K562 (cell line): ENCODE measurements around the gene SEPTIN1. TPM values are rescaled to one million over a fixed set of nuclear protein-coding genes. Genes with fewer than 3 reads are reported as not detected.

Source experiments
- AFF4 ChIP-seq: sonication (generic); formaldehyde crosslinking; IDR thresholded peaks from 2 replicates; pipeline ENCODE4 v1.8.0; 2023; ENCODE audit warnings: mild to moderate bottlenecking, missing genetic modification reagents
- E2F6 ChIP-seq, 2 experiments: IDR thresholded peaks; 2 replicates each; pipeline ENCODE4 v1.6.1; 2011; ENCODE audit warnings: borderline replicate concordance in 1 of 2, control low read depth in 1 of 2, low read depth in 1 of 2, low read length in 1 of 2, mild to moderate bottlenecking in 1 of 2, mixed read lengths in 1 of 2, moderate library complexity in 1 of 2; ENCODE audit not compliant: insufficient read depth in 1 of 2, insufficient read length in 1 of 2, poor library complexity in 1 of 2, severe bottlenecking in 1 of 2; ENCODE audit errors: extremely low read depth in 1 of 2
- FOXP4 ChIP-seq: sonication (generic); formaldehyde crosslinking; IDR thresholded peaks from 2 replicates; pipeline ENCODE4 v1.8.0; 2022; ENCODE audit warnings: mild to moderate bottlenecking, missing genetic modification reagents, borderline replicate concordance
- HMGXB4 ChIP-seq: sonication (generic); formaldehyde crosslinking; IDR thresholded peaks from 2 replicates; pipeline ENCODE4 v1.8.1; 2023; ENCODE audit warnings: mild to moderate bottlenecking, missing genetic modification reagents
- ILF3 ChIP-seq: fragments of 450-650 bp; IDR thresholded peaks from 2 replicates; pipeline ENCODE4 v1.6.1; 2018; ENCODE audit warnings: antibody characterized with exemption, mild to moderate bottlenecking, moderate library complexity, borderline replicate concordance
- MAX ChIP-seq: sonication (generic); formaldehyde crosslinking; IDR thresholded peaks from 2 replicates; pipeline ENCODE4 v1.9.0; 2022; ENCODE audit warnings: mild to moderate bottlenecking, missing genetic modification reagents
- MCM7 ChIP-seq, 2 experiments: fragments of 450-650 bp; IDR thresholded peaks; 2 replicates each; pipeline ENCODE4 v1.6.1; 2016 to 2018
- MTA3 ChIP-seq: fragments of 450-650 bp; formaldehyde crosslinking; IDR thresholded peaks from 2 replicates; pipeline ENCODE4 v1.6.1; 2017; ENCODE audit warnings: mild to moderate bottlenecking, borderline replicate concordance
- NBN ChIP-seq: fragments of 450-650 bp; IDR thresholded peaks from 2 replicates; pipeline ENCODE4 v1.6.1; 2016; ENCODE audit warnings: low read depth, mild to moderate bottlenecking
- NCOR1 ChIP-seq: fragments of 450-650 bp; IDR thresholded peaks from 2 replicates; pipeline ENCODE4 v1.6.1; 2016; ENCODE audit warnings: mild to moderate bottlenecking, moderate library complexity
- NFIC ChIP-seq: fragments of 450-650 bp; IDR thresholded peaks from 2 replicates; pipeline ENCODE4 v1.6.1; 2017; ENCODE audit warnings: mild to moderate bottlenecking, inconsistent platforms
- NR2C2 ChIP-seq, 2 experiments: fragments of 200-800 bp in 1 of 2; sonication (Bioruptor generic) in 1 of 2; sonication (generic) in 1 of 2; formaldehyde crosslinking in 1 of 2; IDR thresholded peaks; 2 replicates each; pipeline versions ENCODE4 v1.6.1 to v1.8.0; 2016 to 2022; ENCODE audit warnings: mild to moderate bottlenecking in 1 of 2, missing compliant biosample characterization in 1 of 2, missing genetic modification characterization in 1 of 2, missing genetic modification reagents in 1 of 2
- NR4A1 ChIP-seq, 2 experiments: fragments of 250-450 bp in 1 of 2; fragments of 450-650 bp in 1 of 2; sonication (Bioruptor Pico) in 1 of 2; IDR thresholded peaks; 2 replicates each; pipeline versions ENCODE4 v1.4.0 to v1.6.1; 2016 to 2020; ENCODE audit warnings: mild to moderate bottlenecking in 2 of 2, missing compliant biosample characterization in 1 of 2, missing genetic modification characterization in 1 of 2, moderate library complexity in 1 of 2
- SMARCA4 ChIP-seq: fragments of 450-650 bp; IDR thresholded peaks from 2 replicates; pipeline ENCODE4 v1.6.1; 2016
- SUPT5H ChIP-seq: fragments of 450-650 bp; IDR thresholded peaks from 2 replicates; pipeline ENCODE4 v1.6.1; 2016
- TCF7 ChIP-seq: sonication (generic); IDR thresholded peaks from 2 replicates; pipeline ENCODE4 v1.6.1; 2016; ENCODE audit warnings: antibody characterized with exemption, borderline replicate concordance
- ZKSCAN3 ChIP-seq: fragments of 250-450 bp; sonication (Bioruptor Pico); IDR thresholded peaks from 2 replicates; pipeline ENCODE4 v1.4.0; 2020
- ZNF175 ChIP-seq: fragments of 200-800 bp; sonication (Bioruptor generic); IDR thresholded peaks from 2 replicates; pipeline ENCODE4 v1.6.1; 2016; ENCODE audit warnings: low read depth, mild to moderate bottlenecking, missing genetic modification characterization, missing compliant biosample characterization
- ZNF274 ChIP-seq: IDR thresholded peaks from 2 replicates; pipeline ENCODE4 v1.6.1; 2011; ENCODE audit warnings: low read depth, mild to moderate bottlenecking, low read length, moderate library complexity, borderline replicate concordance
- ZNF445 ChIP-seq: fragments of 250-450 bp; sonication (Bioruptor Pico); IDR thresholded peaks from 2 replicates; pipeline ENCODE4 v1.4.0; 2020; ENCODE audit warnings: low read depth, mild to moderate bottlenecking, moderate library complexity
- polyA plus RNA-seq, 8 experiments: library from polyadenylated mRNA; depleted of rRNA in 4 of 8; stranded (reverse) in 5 of 8; unstranded in 3 of 8; fragments of >200 nt; fragmentation: Nextera tagmentation in 2 of 8; fragmentation: Illumina TruSeq in 1 of 8; extraction: Ambion mirVana in 2 of 8; extraction: Trizol in 1 of 8; gene quantifications; 2 replicates each; pipeline versions ENCODE4 v1.2.1 to v1.2.3, GENCODE V29; 2011 to 2014; ENCODE audit warnings: inconsistent platforms in 1 of 8, missing spikeins in 1 of 8
- total RNA-seq, 7 experiments: library from RNA; depleted of rRNA in 6 of 7; stranded (reverse); fragments of >200 nt in 6 of 7; fragmentation: Illumina TruSeq in 2 of 7; extraction: Trizol in 2 of 7; gene quantifications; 2 replicates each; pipeline versions ENCODE4 v1.2.1 to v1.2.3, GENCODE V29; 2011 to 2021; ENCODE audit warnings: low replicate concordance in 1 of 7

SEPTIN1 gene
- total and polyA plus RNA-seq, 9 of the 15 experiments (the other 6 are each of a cell fraction or from before 2014, with no cell fraction given), result 0.23 to 5.6 (median 1.7) TPM; not detected in 1

- TF ChIP-seq FOXP4 (0 out of 2 replicates have a peak, but pooled peaks have one; percentile 15), HMGXB4 (CRISPR knock-in tag) (no peak), NR4A1 (CRISPR knock-in tag; IDR thresholded peaks at IDR 0.05) (no peak), NR4A1 (tag; IDR thresholded peaks at IDR 0.05) (no peak), ZNF175 (CRISPR knock-in tag) (0 out of 2 replicates have a peak, but pooled peaks have one; percentile 7), SMARCA4 (no peak), ILF3 (no peak), ZNF445 (CRISPR knock-in tag) (no peak), ZKSCAN3 (CRISPR knock-in tag) (no peak), E2F6 (IDR thresholded peaks at IDR 0.05; ENCODE audit: borderline replicate concordance in 1 of 2, extremely low read depth in 1 of 2, insufficient read depth in 1 of 2, insufficient read length in 1 of 2, low read depth in 1 of 2, low read length in 1 of 2, poor library complexity in 1 of 2, severe bottlenecking in 1 of 2) (peak; percentile 56 to 58), AFF4 (CRISPR knock-in tag) (no peak), NFIC (no peak; the same call in 1 of the 2 replicates), NBN (no peak), NCOR1 (no peak), TCF7 (no peak), MAX (CRISPR knock-in tag) (peak; percentile 51), ZNF274 (no peak), NR2C2 (CRISPR knock-in tag; IDR thresholded peaks at IDR 0.05) (no peak), NR2C2 (tag; IDR thresholded peaks at IDR 0.05) (no peak), MTA3 (no peak), SUPT5H (0 out of 2 replicates have a peak, but pooled peaks have one; percentile 17), MCM7 (IDR thresholded peaks at IDR 0.05) (no peak)
Measured at GRCh38 chr16:30355954-30356308, 26.4 kb downstream of the SEPTIN1 start (continued).
